MM.1S (cell line): ENCODE measurements around the gene FGF8.

ENCODE experiments used
- EZH2 ChIP-seq: fragments of 300-600 bp; sonication (generic); optimal IDR thresholded peaks from 2 replicates; pipeline ENCODE3; 2017; ENCODE audit warnings: low read depth, mild to moderate bottlenecking, antibody characterized with exemption, low read length, mixed read lengths
- EZH2phosphoT487 ChIP-seq: fragments of 300-600 bp; sonication (generic); IDR thresholded peaks from 2 replicates; pipeline ENCODE4 v1.6.1; 2018; ENCODE audit warnings: antibody characterized with exemption, low read length
- TF ChIP-seq, protein P1 (sequence below): fragments of 300-600 bp; sonication (generic); IDR thresholded peaks from 2 replicates; pipeline ENCODE4 v1.5.1; 2016; ENCODE audit warnings: antibody characterized with exemption, low read length, mixed read lengths

DNA sequence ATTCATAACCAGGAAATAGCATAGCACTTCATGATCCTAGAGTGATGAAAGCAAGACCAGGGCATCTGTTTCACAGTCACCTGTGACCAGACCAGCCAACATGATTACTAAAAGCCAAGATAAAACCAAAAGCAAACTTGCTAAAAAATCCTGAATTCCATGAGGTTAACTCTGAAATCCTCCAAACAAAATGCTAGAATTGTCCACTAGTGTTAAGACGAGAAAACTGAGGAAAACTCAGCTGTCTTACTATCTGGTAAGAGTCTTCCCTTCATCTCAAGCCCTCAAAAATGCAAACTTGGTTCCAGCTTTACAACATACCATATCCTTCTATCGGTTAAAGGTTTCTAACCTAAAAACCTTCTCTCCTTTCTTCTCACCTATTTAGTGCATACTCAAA lies 8.6 kb upstream of the FGF8 start:
- TF ChIP-seq, protein P1, sequence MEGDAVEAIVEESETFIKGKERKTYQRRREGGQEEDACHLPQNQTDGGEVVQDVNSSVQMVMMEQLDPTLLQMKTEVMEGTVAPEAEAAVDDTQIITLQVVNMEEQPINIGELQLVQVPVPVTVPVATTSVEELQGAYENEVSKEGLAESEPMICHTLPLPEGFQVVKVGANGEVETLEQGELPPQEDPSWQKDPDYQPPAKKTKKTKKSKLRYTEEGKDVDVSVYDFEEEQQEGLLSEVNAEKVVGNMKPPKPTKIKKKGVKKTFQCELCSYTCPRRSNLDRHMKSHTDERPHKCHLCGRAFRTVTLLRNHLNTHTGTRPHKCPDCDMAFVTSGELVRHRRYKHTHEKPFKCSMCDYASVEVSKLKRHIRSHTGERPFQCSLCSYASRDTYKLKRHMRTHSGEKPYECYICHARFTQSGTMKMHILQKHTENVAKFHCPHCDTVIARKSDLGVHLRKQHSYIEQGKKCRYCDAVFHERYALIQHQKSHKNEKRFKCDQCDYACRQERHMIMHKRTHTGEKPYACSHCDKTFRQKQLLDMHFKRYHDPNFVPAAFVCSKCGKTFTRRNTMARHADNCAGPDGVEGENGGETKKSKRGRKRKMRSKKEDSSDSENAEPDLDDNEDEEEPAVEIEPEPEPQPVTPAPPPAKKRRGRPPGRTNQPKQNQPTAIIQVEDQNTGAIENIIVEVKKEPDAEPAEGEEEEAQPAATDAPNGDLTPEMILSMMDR = no peak
- TF ChIP-seq EZH2 (no peak), EZH2phosphoT487 (no peak)
